Putamen (tissue), 1 donor: ENCODE data around the gene NDFIP1.
"Not testable (repeated sequence)": the region's sequence is repeated elsewhere in the genome, so short reads cannot be mapped to it uniquely, and the experiment has no call there.

Experiments used
- DNase-seq: peaks from one replicate; pipeline ENCODE4 v3.0.0-alpha.2; 2016; ENCODE audit warnings: low spot score

Gene NDFIP1, protein sequence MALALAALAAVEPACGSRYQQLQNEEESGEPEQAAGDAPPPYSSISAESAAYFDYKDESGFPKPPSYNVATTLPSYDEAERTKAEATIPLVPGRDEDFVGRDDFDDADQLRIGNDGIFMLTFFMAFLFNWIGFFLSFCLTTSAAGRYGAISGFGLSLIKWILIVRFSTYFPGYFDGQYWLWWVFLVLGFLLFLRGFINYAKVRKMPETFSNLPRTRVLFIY

DNA sequence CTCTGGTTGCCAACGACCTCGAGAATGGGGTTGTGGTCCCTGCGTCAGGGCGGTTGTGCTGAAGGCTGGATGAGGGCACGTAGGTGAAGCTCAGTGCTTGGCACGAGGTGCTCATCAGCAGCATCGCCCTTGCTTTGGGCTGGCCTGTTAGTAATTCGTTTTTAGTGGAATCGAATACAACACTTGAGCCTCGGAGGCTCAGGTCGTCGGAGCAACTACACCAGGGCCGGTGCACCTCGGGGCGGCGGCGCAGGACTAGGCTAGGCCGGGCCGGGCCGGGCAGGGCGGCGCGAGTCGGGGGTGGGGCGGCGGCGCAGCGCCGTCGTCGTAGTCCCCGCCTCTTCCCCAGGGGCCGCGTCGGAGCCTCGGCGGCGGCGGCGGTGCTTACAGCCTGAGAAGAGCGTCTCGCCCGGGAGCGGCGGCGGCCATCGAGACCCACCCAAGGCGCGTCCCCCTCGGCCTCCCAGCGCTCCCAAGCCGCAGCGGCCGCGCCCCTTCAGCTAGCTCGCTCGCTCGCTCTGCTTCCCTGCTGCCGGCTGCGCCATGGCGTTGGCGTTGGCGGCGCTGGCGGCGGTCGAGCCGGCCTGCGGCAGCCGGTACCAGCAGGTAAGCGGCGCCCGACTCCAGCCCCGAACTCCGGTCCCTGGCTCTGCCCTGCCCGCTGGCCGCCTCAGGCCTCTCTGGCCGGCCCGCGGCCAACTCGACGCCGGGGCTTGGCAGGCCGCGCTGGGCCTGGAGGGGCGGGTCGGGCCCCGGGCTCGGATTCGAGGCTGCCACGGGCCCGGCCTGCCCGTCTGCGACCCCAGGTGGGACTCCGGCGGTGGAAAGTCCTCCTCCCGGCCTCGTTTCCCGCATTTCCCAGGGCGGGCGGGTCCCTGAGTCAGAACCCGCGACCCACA lies at the start of gene NDFIP1:
Gene NDFIP1 (plus strand): TSS at position 348 of the 899 bp plus-strand sequence. CDS start 196 bp downstream, at position 544.
- DNase-seq = peak; percentile 84

DNA sequence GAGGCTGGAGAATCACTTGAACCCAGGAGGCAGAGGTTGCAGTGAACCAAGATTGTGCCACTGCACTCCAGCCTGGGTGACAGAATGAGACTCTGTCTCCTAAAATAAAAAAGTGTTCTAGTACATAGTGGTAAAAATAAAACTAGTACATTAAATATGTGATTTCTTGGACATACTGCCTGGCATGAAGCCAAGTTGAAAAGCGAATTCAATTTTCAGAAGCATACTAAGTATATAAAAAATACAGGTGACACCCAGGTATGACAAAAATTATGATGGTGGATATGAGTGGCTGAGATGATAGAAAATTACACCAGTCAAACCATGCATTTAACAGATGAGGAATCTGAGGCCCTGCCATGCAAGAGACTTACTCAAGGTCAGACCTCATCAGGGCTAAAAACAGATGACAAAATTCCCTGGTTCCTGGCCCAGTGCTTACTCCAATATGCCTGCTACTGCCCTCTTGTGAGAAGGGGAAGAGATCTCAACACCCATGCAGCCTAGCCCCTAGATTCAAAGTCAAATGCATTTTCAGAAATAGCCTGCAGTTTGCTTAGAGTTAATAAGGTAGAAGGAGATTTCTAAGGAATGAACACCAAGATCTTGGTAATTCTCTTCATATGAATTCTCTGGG lies 49.2 kb upstream of the NDFIP1 start:
- DNase-seq = no peak

DNA sequence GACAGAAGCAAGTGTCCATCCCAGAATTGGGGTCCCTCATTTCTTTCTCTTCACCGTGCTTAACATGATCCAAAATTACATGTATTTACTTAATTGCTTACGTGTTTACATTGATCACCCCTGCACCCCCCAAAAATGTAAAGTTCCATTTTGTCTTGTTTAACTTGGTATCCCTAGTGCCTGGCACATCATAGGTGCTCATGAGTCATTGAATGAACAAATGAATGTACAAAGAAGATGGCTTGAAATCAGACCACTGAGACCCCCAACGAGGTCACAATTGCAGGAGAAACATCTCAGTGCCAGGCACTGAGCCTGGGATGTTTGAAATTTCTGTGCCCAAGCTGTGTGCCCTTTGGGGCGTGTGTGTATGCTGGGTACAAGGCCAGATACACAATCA lies 45.2 kb upstream of the NDFIP1 start:
- DNase-seq = no peak

DNA sequence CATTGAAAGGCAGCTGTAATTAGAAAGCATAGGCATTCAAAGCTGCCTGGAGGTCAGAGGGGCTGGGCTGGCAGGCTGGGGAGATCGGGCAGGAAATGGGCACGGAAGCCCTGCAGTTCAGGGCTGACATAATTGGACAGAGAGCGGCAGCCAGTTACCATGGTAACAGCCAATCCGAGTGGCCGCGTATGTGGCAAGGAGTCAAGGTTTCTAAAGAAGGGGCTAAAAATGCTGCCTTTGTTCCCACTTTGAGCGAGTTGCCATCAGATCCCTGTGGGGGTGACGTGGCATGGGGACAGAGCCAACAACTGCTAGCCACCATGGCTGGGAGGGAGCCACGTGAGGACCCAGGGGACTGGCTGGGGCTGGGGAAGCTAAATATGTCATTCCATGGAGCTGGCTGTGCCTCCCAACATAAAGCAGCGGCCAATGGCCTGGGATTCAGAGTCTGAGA lies 44.7 kb upstream of the NDFIP1 start:
- peak; percentile 99 for DNase-seq

DNA sequence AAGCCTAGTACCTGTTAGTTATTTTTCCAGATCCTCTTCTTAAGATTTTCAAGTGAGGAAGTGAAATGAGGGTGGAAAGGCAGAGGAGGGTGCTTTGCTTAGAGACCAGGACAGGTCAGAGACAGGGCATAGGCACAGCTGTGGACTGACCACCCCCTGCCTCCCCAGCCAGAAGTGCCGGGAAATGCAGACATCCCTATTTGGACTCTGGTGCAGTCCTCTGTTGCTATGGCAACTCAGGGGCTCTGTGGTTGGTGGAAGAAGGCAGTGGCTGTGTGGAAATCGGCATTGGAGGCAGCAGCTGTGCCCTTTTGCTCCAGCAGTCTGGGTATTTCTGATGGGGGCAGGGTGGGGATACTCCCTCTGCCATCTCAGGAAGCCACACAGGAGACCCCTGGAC lies 43.3 kb upstream of the NDFIP1 start:
- peak; percentile 47 for DNase-seq

DNA sequence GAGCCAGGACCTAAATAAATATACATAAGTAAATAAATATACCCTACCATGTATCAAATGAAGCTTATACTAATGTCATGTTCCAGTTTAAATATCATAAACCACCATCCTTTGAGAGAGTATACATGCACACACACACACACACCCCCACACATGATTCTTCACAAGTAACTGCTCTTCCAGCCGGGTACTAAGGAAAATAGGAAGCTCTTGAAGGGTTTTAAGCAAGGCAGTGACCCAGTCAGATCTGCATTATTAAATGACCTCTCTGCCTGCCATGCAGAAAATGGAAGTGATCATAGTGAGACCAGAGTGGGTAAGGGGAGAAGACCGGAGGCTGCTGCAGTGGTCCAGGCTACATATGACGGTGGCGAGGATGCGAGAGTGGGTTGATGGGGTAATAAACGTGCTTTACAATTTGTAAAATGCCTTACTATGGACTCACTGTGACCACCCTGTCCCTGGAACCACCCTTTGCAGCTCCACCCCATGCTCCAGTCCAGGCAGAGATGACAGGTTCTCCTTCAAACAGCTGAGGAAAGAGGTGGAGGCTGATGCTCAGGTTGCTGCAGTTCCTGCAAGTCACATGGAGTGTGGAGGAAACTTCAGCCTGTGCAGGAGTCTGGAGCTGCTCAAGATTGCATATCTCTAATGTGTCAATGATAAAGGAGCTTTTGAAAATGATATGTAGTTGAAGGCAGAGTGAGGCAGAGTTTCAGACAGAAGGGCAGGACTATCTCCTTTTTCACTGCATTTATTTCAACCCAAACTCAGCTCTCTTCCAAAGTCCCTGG lies 38.8 kb upstream of the NDFIP1 start:
- no peak for DNase-seq

DNA sequence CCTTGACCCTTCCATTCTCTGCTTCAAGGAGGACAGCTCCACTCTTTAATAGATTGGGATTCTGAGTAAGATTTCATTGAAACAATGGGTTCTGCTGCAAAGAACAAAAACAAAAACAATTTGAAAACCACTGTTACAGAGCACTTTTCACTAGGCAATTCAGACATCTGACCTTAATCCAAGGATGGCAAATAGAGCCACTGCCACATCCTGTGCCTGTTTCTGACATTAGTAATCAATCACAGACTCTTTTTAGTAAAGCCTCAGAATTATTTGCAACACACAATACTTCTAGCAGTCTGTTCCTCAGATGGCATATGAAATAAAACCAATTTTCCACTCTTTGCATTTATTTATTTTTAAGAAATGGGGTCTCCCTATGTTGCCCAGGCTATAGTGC lies 37.8 kb upstream of the NDFIP1 start:
- no peak for DNase-seq

DNA sequence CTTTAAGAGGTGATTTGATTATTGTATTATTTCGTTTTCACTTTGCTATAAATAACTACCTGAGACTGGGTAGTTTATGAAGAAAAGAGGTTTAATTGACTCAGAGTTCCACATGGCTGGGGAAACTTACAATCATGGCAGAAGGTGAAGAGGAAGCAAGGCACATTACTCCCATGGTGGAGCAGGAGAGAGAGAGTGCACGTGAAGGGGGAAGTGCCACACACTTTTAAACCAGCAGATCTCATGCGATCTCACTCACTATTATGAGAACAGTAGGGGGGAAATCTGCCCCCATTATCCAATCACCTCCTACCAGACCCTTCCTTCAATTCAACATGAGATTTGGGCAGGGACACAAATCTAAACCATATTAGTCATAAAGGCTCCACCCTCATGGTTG lies 36.1 kb upstream of the NDFIP1 start:
- DNase-seq = no peak

DNA sequence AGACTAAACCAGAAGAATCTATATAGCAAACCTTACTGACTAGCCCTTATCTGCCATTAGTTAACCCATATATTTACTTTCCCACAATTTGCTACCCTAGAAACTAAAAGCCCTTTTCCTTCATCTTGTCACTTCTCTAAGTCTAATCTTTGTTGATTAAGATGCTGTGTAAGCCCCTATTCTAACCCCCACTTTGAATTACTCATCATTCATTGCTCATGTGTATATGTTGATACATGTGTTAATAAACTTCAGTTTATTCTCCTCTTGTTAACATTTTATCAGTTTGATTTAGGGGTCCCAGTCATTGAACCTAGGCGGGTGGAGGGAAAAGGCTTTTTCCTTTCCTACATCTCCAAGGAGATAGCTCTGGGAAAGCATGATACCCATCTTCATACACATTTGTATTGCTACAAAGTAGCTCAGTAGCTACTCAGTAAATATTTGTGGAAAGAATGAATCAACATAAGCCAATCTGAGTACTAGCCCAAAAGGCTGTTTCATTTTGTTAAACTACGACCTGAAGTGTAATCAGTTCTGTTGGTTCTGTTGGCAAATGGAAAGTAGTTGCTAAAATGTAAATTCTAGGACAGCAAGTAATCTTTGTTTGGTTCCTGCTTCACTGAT lies 35.1 kb upstream of the NDFIP1 start:
- no peak for DNase-seq

DNA sequence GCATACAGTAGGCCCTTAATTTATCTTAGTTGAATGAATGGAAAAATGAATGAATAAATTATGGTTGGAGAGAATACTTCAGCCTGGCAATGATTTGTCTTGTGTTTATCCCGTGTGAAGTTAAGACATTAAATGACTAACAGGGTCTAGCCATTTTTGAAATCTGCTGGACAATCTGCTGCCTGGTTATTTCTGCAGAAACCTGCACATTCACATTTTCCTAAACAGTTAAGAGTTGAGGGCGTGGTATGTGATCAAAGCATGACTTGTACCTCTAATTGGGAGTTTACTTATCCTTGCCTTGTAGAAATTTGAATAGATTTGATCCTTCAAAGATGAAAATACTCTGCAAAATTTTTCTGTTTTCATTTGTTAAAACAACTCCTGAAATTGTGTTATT lies 34.6 kb upstream of the NDFIP1 start:
- no peak for DNase-seq

DNA sequence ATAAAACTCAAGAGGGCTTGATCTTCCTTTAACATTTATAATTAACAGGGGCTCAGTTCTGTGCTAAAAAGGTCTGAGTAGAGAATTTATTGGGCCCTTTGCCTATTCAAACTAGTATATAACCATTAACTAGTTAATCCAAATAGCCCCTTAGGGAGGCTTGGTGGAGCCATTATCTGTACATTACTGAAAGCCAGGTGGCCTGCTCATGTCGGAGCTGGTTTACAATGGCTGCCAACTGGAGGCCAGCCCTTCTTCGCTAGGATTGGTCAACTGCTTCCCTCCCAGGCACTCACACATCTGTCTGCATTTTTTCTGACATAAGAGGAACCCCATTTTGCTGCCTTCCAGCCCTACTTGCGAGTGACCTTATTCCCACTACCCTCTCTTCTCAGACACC lies 30.4 kb upstream of the NDFIP1 start:
- DNase-seq = no peak

DNA sequence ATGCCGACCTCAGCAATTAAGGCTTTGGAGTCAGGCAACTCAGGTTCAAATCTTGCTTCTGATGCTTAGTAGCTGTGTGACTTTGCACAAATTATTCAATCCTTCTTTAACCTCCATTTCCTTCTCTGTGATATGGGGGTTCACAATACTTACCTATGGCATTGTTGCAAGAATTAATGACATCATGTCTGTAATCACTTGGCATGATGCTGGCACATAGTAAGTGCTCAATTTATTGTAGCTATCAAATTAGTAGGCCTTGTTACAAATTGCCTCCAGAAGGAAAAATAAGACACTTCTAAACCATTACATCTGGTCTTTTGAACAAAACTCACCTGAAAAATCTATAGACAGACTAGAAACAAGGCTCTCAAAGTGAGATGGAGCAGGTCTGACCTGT lies 29.9 kb upstream of the NDFIP1 start:
- no peak for DNase-seq

DNA sequence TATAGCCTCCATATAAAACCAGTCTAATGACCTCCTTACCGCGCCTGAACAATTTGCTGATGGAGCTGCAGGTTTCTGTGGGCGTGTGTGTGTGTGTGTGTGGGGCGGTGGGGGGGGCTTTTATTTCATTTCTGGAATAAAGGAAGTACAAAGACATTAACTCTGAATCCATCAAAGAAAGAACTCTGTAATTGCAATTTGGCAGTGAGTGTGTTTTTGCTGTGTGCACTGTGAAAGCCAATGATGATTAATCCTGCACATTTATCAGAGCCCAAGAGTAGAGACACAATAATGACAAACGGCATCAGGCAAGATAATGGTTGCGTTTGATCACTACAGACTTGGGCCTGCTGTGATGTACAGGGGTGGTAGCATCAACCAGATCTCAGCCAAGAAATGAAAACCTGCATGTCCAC lies 29.3 kb upstream of the NDFIP1 start:
- peak; percentile 41 for DNase-seq

DNA sequence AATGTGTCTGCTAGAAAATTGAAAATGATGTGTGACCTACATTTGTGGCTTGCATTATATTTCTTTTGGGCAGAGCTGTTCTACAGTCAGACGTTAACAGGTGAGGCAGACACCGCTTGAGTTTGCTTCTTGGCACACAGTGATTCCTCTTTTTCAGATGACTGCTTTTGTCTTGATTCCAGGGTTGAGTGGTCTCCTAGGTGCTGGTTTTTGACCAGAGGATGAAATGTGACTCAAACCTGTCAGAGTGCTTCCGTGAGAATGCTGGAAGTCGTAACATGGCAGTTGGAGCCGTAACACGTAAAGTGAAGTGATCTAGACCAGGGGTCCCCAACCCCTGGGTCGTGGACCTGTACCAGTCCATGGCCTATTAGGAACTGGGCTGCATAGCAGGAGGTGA lies 28.3 kb upstream of the NDFIP1 start:
- no peak for DNase-seq

DNA sequence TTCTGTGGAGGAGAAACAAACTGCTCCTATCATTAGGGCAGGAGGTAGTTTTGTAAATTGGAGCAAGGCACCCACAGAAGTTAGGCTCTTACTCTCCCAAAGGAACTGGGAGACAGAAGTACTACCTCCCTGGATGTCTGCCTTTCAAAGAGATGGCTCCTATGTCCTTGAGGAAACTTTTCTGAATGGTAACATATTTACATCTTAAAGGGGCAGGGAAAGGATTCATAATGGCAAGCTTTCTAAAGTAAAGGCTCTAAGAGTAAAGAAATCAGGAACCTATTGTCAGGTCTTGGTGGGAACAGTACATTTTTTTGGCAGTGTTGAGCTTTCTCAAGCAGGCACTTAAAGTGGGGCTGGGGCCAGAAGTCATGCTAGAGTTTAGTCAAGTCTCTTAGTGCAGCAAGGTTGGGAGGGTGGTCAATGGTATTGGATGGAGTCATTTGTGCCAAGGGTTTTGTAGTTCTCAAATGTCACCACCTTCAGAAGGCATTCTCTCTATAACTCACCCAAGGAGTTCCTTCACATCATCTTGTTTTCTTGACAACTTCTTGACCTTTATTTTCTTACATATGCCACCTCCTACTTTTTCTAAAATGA lies 26.3 kb upstream of the NDFIP1 start:
- no peak for DNase-seq

DNA sequence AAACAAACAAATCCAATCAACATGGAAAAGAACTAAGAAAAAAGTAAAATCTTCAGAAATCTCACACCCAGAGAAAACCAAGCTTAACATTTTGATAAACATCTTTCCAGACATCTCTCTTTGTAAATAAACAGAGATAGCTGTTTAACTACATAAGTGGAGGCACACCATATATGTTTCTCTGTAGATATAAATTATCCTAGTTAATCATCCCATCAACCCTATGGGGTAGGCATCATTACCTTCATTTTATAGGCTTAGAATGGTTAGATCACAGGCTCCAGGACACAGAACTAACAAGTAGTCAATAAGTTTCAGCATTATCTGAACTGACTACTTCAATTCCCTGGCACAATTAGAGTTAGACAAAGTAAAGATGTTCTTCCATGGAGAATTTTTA lies 22.4 kb upstream of the NDFIP1 start:
- DNase-seq = no peak

DNA sequence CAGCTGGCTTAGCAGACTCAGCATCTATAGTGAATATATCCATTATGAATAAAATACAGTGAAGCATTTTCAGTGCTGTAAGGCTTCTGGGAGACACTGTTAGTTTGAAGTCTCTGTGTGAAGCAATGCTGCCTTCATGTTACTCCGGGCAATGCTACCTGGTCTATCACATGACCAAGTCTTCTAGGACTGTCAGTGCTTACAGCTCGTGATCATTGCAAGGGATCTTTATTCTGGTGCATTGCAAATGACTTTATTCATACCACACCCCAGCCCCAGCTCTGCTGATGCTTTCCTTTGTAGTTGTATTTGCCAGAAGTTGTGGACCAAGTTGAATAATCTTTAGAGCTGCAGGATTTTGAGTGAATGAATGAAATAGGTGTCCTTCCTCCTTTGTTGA lies 21.9 kb upstream of the NDFIP1 start:
- no peak for DNase-seq

DNA sequence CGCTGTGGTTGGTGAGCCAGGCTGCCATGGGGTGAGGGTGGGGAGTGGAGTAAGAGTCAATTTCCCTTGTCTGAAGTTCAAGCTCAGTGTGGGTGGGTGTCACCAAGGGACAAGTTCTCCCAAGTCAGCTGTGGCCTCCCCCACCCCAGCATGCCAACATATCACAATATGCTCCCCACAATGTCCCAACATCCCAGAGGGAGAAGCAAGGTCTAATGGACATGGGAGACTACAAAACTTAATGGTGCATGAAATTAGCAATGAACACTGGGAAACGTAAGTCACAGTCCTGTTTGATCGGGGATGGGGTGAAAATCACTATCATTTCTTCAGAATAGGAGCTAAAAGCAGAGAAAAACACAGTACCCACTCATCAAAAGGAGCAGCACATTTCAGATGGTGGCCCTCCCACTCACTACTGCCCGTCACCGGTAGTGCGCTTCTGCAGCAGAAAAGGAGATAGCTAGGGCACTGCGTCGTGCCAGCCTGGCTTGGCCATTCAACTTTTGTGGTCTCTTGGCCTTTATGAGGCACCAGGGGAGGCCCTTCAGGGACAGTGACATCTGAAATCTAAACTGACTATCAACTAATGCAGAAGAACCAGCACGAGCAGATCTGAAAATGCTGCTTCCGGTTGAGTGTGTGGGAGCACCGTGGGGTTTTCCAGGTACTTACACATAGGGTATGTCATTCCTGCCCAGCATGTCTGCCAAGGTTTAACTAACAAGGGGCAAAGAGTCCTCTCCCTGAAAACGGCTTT lies 20.5 kb upstream of the NDFIP1 start:
- no peak for DNase-seq

DNA sequence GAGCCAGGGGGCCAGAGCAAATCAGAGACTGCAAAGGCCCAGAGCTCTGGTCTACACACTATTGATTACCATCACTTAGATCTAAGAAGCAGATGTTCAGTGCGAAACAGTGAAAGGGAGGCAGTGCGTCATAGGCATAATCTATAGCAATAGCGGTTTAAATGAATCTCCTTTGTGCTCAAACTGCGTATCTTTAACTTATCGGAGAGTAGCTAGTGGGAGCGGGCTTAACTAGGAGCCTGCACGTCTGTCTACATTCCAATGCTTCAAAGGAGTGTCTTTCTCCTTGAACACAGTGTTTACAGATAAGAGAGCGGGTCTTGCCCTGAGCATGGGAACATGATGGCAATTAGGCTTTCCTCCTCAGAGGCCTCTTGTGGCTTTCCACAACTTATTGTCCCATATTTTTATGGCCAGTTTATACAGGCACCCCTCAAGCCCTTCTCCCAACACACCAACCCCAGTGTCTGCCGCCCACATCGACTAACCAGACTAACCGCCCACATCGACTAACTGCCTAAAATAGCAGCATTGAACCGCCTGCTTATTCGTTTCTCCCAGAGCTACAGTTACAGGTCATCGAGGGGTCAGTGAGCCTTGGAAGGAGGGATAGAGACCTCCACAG lies 19.6 kb upstream of the NDFIP1 start:
- DNase-seq = not testable (repeated sequence)

DNA sequence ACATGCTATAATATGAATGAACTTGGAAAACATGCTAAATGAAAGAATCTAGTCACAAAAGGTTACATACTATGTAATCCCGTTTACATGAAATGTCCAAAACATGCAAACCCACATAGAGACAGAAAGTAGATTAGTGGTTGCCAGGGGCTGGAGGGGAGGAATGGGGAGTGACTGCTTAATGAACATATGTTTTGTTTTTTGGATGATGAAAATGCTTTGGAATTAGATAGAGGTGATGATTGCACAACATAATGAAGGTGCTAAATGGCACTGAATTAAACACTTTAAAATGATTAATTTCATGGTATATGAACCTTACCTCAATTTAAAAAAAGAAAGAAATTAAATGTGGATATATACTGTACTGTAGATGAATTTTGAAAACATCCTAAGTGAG lies 17.6 kb upstream of the NDFIP1 start:
- no peak for DNase-seq
